Mesenchymal stem cell (in vitro differentiated cells and primary cell): ENCODE data around the gene SFXN4.
A peak's percentile ranks its signal among the peaks of the same experiment; 100 is the strongest.

ENCODE experiments used
- DNase-seq: peaks from one replicate; pipeline ENCODE4 v3.0.0-alpha.2; 2013
- H2AFZ ChIP-seq: one replicate; pipeline ENCODE4 v1.6.1; 2013; ENCODE audit warnings: low read depth, mild to moderate bottlenecking, control low read depth, inconsistent platforms, low read length, moderate library complexity
- H2AK5ac ChIP-seq: 2 replicates; pipeline ENCODE4 v1.6.1; 2013; ENCODE audit warnings: low read length, moderate library complexity, mild to moderate bottlenecking, inconsistent platforms; ENCODE audit not compliant: severe bottlenecking
- H2BK120ac ChIP-seq: one replicate; pipeline ENCODE4 v1.6.1; 2013; ENCODE audit warnings: low read depth, mild to moderate bottlenecking, inconsistent platforms, low read length, moderate library complexity
- H2BK12ac ChIP-seq, 2 experiments: one replicate each; pipeline ENCODE4 v1.6.1; 2013; ENCODE audit warnings: inconsistent platforms in 2 of 2, low read length in 2 of 2, mild to moderate bottlenecking in 2 of 2, moderate library complexity in 2 of 2, control low read depth in 1 of 2
- H2BK15ac ChIP-seq: one replicate; pipeline ENCODE4 v1.6.1; 2013; ENCODE audit warnings: mild to moderate bottlenecking, low read depth, inconsistent platforms; ENCODE audit not compliant: poor library complexity, severe bottlenecking
- H2BK5ac ChIP-seq: 2 replicates; pipeline ENCODE4 v1.6.1; 2013; ENCODE audit warnings: low read depth, mild to moderate bottlenecking, low read length, control low read depth, inconsistent platforms; ENCODE audit not compliant: poor library complexity, severe bottlenecking
- H3K14ac ChIP-seq, 2 experiments: one replicate each; pipeline ENCODE4 v1.6.1; 2013; ENCODE audit warnings: inconsistent platforms in 2 of 2, low read length in 2 of 2, control low read depth in 1 of 2, mild to moderate bottlenecking in 1 of 2, moderate library complexity in 1 of 2
- H3K18ac ChIP-seq, 2 experiments: one replicate each; pipeline ENCODE4 v1.6.1; 2013; ENCODE audit warnings: inconsistent platforms in 2 of 2, low read length in 2 of 2, control low read depth in 1 of 2, low read depth in 1 of 2, mild to moderate bottlenecking in 1 of 2
- H3K23ac ChIP-seq, 2 experiments: one replicate each; pipeline ENCODE4 v1.6.1; 2013; ENCODE audit warnings: inconsistent platforms in 2 of 2, low read length in 2 of 2, mild to moderate bottlenecking in 2 of 2, moderate library complexity in 2 of 2, control low read depth in 1 of 2
- H3K27ac ChIP-seq: 2 replicates; pipeline ENCODE4 v1.5.1; 2013; ENCODE audit warnings: mild to moderate bottlenecking, moderate library complexity, low read length, control low read depth, inconsistent platforms; ENCODE audit not compliant: poor library complexity, severe bottlenecking
- H3K27me3 ChIP-seq, 2 experiments: 2 replicates each; pipeline versions ENCODE4 v1.6.1 to v1.7.0; 2013; ENCODE audit warnings: low read length in 2 of 2, mild to moderate bottlenecking in 2 of 2, moderate library complexity in 2 of 2, control low read depth in 1 of 2, inconsistent platforms in 1 of 2; ENCODE audit not compliant: control insufficient read depth in 1 of 2, insufficient read depth in 1 of 2
- H3K36me3 ChIP-seq, 2 experiments: 2 replicates each; pipeline versions ENCODE4 v1.6.1 to v1.7.0; 2013; ENCODE audit warnings: low read length in 2 of 2, control low read depth in 1 of 2, inconsistent platforms in 1 of 2, low read depth in 1 of 2, mild to moderate bottlenecking in 1 of 2; ENCODE audit not compliant: insufficient read depth in 2 of 2, control insufficient read depth in 1 of 2
- H3K4ac ChIP-seq, 2 experiments: one replicate each; pipeline ENCODE4 v1.6.1; 2013; ENCODE audit warnings: inconsistent platforms in 2 of 2, low read length in 2 of 2, mild to moderate bottlenecking in 2 of 2, moderate library complexity in 2 of 2, control low read depth in 1 of 2, low read depth in 1 of 2
- H3K4me1 ChIP-seq: 2 replicates; pipeline ENCODE4 v1.6.1; 2013; ENCODE audit warnings: low read depth, low read length, control low read depth; ENCODE audit not compliant: control insufficient read depth, insufficient read depth
- H3K4me2 ChIP-seq: 2 replicates; pipeline ENCODE4 v1.6.1; 2013; ENCODE audit warnings: low read length, mild to moderate bottlenecking, inconsistent platforms; ENCODE audit not compliant: poor library complexity, severe bottlenecking
- H3K4me3 ChIP-seq, 2 experiments: 2 replicates each; pipeline versions ENCODE4 v1.5.1 to v1.7.0; 2013; ENCODE audit warnings: low read length in 2 of 2, mild to moderate bottlenecking in 2 of 2, control low read depth in 1 of 2, low read depth in 1 of 2; ENCODE audit not compliant: insufficient read depth in 1 of 2
- H3K79me1 ChIP-seq: replicated peaks from 2 replicates; pipeline ENCODE4 v1.6.1; 2013; ENCODE audit warnings: mild to moderate bottlenecking, control low read depth, low read length, inconsistent platforms; ENCODE audit not compliant: poor library complexity, severe bottlenecking
- H3K9ac ChIP-seq: 2 replicates; pipeline ENCODE4 v1.7.0; 2013; ENCODE audit warnings: mild to moderate bottlenecking, low read length, moderate library complexity
- H3K9me3 ChIP-seq: 2 replicates; pipeline ENCODE4 v1.7.0; 2013; ENCODE audit warnings: mild to moderate bottlenecking, low read length; ENCODE audit not compliant: control insufficient read depth
- H4K8ac ChIP-seq: one replicate; pipeline ENCODE4 v1.6.1; 2013; ENCODE audit warnings: inconsistent platforms, mild to moderate bottlenecking, low read length, moderate library complexity
- H4K91ac ChIP-seq: one replicate; pipeline ENCODE4 v1.6.1; 2013; ENCODE audit warnings: mild to moderate bottlenecking, low read length, inconsistent platforms
- WGBS: methylation state at CpG from one replicate; pipeline ENCODE4 v1.1.7; 2013; ENCODE audit warnings: mixed read lengths; 5-methylcytosine and 5-hydroxymethylcytosine counted together

Gene SFXN4

GRCh38 chr10:119161680-119162451 lies 3.6 kb downstream of the SFXN4 start:
- H3K9me3 ChIP-seq, result no peaks in the 10 kb centered on the region
- no peak overlapping the region for H3K4me3 ChIP-seq
- H3K18ac ChIP-seq, result no peak overlapping the region
- H3K14ac ChIP-seq, result no peak overlapping the region
- no peaks in the 10 kb centered on the region for H3K27me3 ChIP-seq
- H3K27ac ChIP-seq, result no peak overlapping the region
- no peak overlapping the region for H3K9ac ChIP-seq
- H2BK120ac ChIP-seq, result no peak overlapping the region
- H3K36me3 ChIP-seq, result peaks cover 19 to 30% of the 10 kb centered on the region in 2 experiments
- H2AFZ ChIP-seq, result no peak overlapping the region
- peaks cover 9% of the 10 kb centered on the region for H3K4me1 ChIP-seq
- no peak overlapping the region for H2AK5ac ChIP-seq
- H3K4me2 ChIP-seq, result no peak overlapping the region
- no peak overlapping the region for H3K23ac ChIP-seq
- H3K4ac ChIP-seq, result no peak overlapping the region
- no peak overlapping the region for H2BK12ac ChIP-seq
- H4K8ac ChIP-seq, result no peak overlapping the region
- H3K79me1 ChIP-seq, result peaks cover 8% of the 10 kb centered on the region
- 75% methylated on average over 11 of the region's 11 CpGs for WGBS
- no peak overlapping the region for H2BK5ac ChIP-seq
- no peak overlapping the region for H4K91ac ChIP-seq
- H2BK15ac ChIP-seq, result no peak overlapping the region
- DNase-seq, result peak; percentile 59

- H4K8ac ChIP-seq, result no peak overlapping the region
- DNase-seq, result no peak
- H3K23ac ChIP-seq, result no peak overlapping the region
- peaks cover under 1% of the 10 kb centered on the region for H3K79me1 ChIP-seq
- no peak overlapping the region for H3K27ac ChIP-seq
- H3K27me3 ChIP-seq, result no peaks in the 10 kb centered on the region
- H3K4me3 ChIP-seq, result no peak overlapping the region
- no peak overlapping the region for H2BK12ac ChIP-seq
- H2BK5ac ChIP-seq, result no peak overlapping the region
- peaks cover 1% of the 10 kb centered on the region for H3K4me1 ChIP-seq
- no peak overlapping the region for H2BK120ac ChIP-seq
- no peak overlapping the region for H2BK15ac ChIP-seq
- H3K18ac ChIP-seq, result no peak overlapping the region
- H3K4ac ChIP-seq, result no peak overlapping the region
- peaks cover 28 to 52% of the 10 kb centered on the region in 2 experiments for H3K36me3 ChIP-seq
- H3K4me2 ChIP-seq, result no peak overlapping the region
- H3K9ac ChIP-seq, result no peak overlapping the region
- no peaks in the 10 kb centered on the region for H3K9me3 ChIP-seq
- H2AFZ ChIP-seq, result no peak overlapping the region
- no peak overlapping the region for H4K91ac ChIP-seq
- 77% methylated on average over 8 of the region's 8 CpGs for WGBS
- no peak overlapping the region for H3K14ac ChIP-seq
- H2AK5ac ChIP-seq, result no peak overlapping the region
These were observed 6.2 kb downstream of the SFXN4 start for GRCh38 chr10:119159332-119159731.

DNA sequence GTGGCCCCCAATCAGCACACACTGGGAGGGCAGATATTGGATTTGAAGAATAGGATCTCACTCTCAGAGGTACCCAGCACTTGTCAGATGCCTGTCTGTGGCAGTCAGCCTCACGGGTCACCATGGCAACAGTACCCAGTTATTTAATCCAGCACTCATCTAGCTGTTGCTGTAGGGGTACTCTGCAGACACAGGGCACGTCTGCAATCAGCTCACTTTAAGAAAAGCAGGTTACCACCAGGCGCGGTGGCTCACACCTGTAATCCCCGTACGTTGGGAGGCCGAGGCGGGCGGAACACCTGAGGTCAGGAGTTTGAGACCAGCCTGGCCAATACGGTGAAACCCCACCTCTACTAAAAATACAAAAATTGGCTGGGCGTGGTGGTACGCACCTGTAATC lies 11.9 kb downstream of the SFXN4 start:
- Histone ChIP-seq H3K23ac (no peak overlapping the region), H3K36me3 (peaks cover 36 to 61% of the 10 kb centered on the region in 2 experiments), H3K9ac (no peak overlapping the region), H2AFZ (no peak overlapping the region), H2BK120ac (no peak overlapping the region), H3K27ac (no peak overlapping the region), H2BK15ac (no peak overlapping the region), H3K18ac (no peak overlapping the region), H2BK5ac (no peak overlapping the region), H3K4me2 (no peak overlapping the region), H3K79me1 (no peaks in the 10 kb centered on the region), H3K9me3 (no peaks in the 10 kb centered on the region), H3K4me3 (no peak overlapping the region), H4K8ac (no peak overlapping the region), H3K4ac (no peak overlapping the region), H4K91ac (no peak overlapping the region), H2BK12ac (no peak overlapping the region), H3K14ac (no peak overlapping the region), H3K4me1 (peaks cover 2% of the 10 kb centered on the region), H3K27me3 (no peaks in the 10 kb centered on the region), H2AK5ac (no peak overlapping the region)
- 98% methylated on average over 11 of the region's 12 CpGs for WGBS
- DNase-seq, result no peak

- Histone ChIP-seq H3K4me3 (no peak overlapping the region), H3K23ac (no peak overlapping the region), H3K4ac (no peak overlapping the region), H2AFZ (no peak overlapping the region), H3K9ac (no peak overlapping the region), H2BK15ac (no peak overlapping the region), H3K4me1 (peaks cover 2% of the 10 kb centered on the region), H3K27ac (no peak overlapping the region), H3K36me3 (peaks cover 33 to 57% of the 10 kb centered on the region in 2 experiments), H3K27me3 (no peaks in the 10 kb centered on the region), H3K79me1 (no peaks in the 10 kb centered on the region), H3K14ac (no peak overlapping the region), H3K9me3 (no peaks in the 10 kb centered on the region), H2AK5ac (no peak overlapping the region), H4K91ac (no peak overlapping the region), H4K8ac (no peak overlapping the region), H3K4me2 (no peak overlapping the region), H2BK12ac (no peak overlapping the region), H2BK5ac (no peak overlapping the region), H2BK120ac (no peak overlapping the region), H3K18ac (no peak overlapping the region)
- 97% methylated on average over 4 of the region's 5 CpGs for WGBS
- no peak for DNase-seq
These were observed 12.5 kb downstream of the SFXN4 start for GRCh38 chr10:119153041-119153440.
